ENCODE results near the gene KCNG3. TPM values are rescaled to one million over a fixed set of nuclear protein-coding genes. Genes with fewer than 3 reads are reported as not detected.

KCNG3 gene
- polyA plus RNA-seq, 3 donors: not detected

GRCh38 chr2:42463570-42463969 lies 30.2 kb downstream of the KCNG3 start:
- no peaks in the 10 kb centered on the region for H4K20me1 ChIP-seq (ENCODE audit: insufficient read depth, low read length)
- Mint-ChIP-seq H3K4me1 (no peaks in the 10 kb centered on the region), H3K36me3 (no peaks in the 10 kb centered on the region), H3K9me3 (peaks cover 0 to 1% (median 0%) of the 10 kb centered on the region in 7 donors), H3K4me3 (no peak overlapping the region), H3K27ac (no peak overlapping the region), H3K27me3 (ENCODE audit: low read depth in 3 of 3) (peaks cover 5 to 16% (median 8%) of the 10 kb centered on the region in 3 donors)
- H3K4me1 ChIP-seq (ENCODE audit: control insufficient read depth in 1 of 2, insufficient read depth in 2 of 2, low read length in 2 of 2): no peaks in the 10 kb centered on the region
- no peak overlapping the region for H3K9ac ChIP-seq (ENCODE audit: insufficient read depth, low read length, poor library complexity, severe bottlenecking)
- intact Hi-C loops (cut with micrococcal nuclease): no loop called here
- no peak overlapping the region for H2AFZ ChIP-seq (ENCODE audit: insufficient read depth, low read depth, low read length, poor library complexity, severe bottlenecking)
- H3K4me3 ChIP-seq (replicated peaks in 1 of 3; ENCODE audit: low read depth in 2 of 3, low read length in 3 of 3): no peak overlapping the region
- no peaks in the 10 kb centered on the region for H3K79me2 ChIP-seq (ENCODE audit: insufficient read depth, low read length)
- no peak overlapping the region for H3K27ac ChIP-seq (ENCODE audit: low read depth in 1 of 2, low read length in 2 of 2)
- no peaks in the 10 kb centered on the region for H3K36me3 ChIP-seq (replicated peaks in 1 of 2; ENCODE audit: control insufficient read depth in 1 of 2, insufficient read depth in 2 of 2, low read length in 2 of 2)
- no peak for TF ChIP-seq CTCF (IDR thresholded peaks at IDR 0.05)
- 96% methylated on average over 6 of the region's 6 CpGs for WGBS (ENCODE audit: insufficient coverage)
- H3K9me3 ChIP-seq (replicated peaks in 1 of 2; ENCODE audit: control insufficient read depth in 1 of 2, insufficient read depth in 1 of 2, low read length in 2 of 2): no peaks in the 10 kb centered on the region
- DNase-seq: no peak
- H3K4me2 ChIP-seq (replicated peaks; ENCODE audit: extremely low read depth, low read length, poor library complexity, severe bottlenecking): no peak overlapping the region
- no peaks in the 10 kb centered on the region for H3K27me3 ChIP-seq (ENCODE audit: control insufficient read depth in 2 of 2, insufficient read depth in 2 of 2, low read length in 2 of 2)

- H3K36me3 ChIP-seq (replicated peaks in 1 of 2; ENCODE audit: control insufficient read depth in 1 of 2, insufficient read depth in 2 of 2, low read length in 2 of 2): no peaks in the 10 kb centered on the region
- intact Hi-C loops (cut with micrococcal nuclease): no loop called here
- no peak overlapping the region for H3K27ac ChIP-seq (ENCODE audit: low read depth in 1 of 2, low read length in 2 of 2)
- no peaks in the 10 kb centered on the region for H4K20me1 ChIP-seq (ENCODE audit: insufficient read depth, low read length)
- Mint-ChIP-seq H3K36me3 (no peaks in the 10 kb centered on the region), H3K27ac (no peak overlapping the region), H3K9me3 (no peaks in the 10 kb centered on the region), H3K27me3 (ENCODE audit: low read depth in 3 of 3) (peaks cover 7 to 15% (median 8%) of the 10 kb centered on the region in 3 donors), H3K4me3 (no peak overlapping the region), H3K4me1 (no peaks in the 10 kb centered on the region)
- TF ChIP-seq CTCF (IDR thresholded peaks at IDR 0.05): no peak
- WGBS (ENCODE audit: insufficient coverage): 81% methylated on average over 2 of the region's 3 CpGs
- H3K79me2 ChIP-seq (ENCODE audit: insufficient read depth, low read length): no peaks in the 10 kb centered on the region
- no peaks in the 10 kb centered on the region for H3K27me3 ChIP-seq (ENCODE audit: control insufficient read depth in 2 of 2, insufficient read depth in 2 of 2, low read length in 2 of 2)
- no peak overlapping the region for H3K4me2 ChIP-seq (replicated peaks; ENCODE audit: extremely low read depth, low read length, poor library complexity, severe bottlenecking)
- no peaks in the 10 kb centered on the region for H3K4me1 ChIP-seq (ENCODE audit: control insufficient read depth in 1 of 2, insufficient read depth in 2 of 2, low read length in 2 of 2)
- no peak overlapping the region for H3K9ac ChIP-seq (ENCODE audit: insufficient read depth, low read length, poor library complexity, severe bottlenecking)
- no peak for DNase-seq
- H3K4me3 ChIP-seq (replicated peaks in 1 of 3; ENCODE audit: low read depth in 2 of 3, low read length in 3 of 3): no peak overlapping the region
- no peaks in the 10 kb centered on the region for H3K9me3 ChIP-seq (replicated peaks in 1 of 2; ENCODE audit: control insufficient read depth in 1 of 2, insufficient read depth in 1 of 2, low read length in 2 of 2)
- no peak overlapping the region for H2AFZ ChIP-seq (ENCODE audit: insufficient read depth, low read depth, low read length, poor library complexity, severe bottlenecking)
Observed at GRCh38 chr2:42459296-42459695, 34.5 kb downstream of the KCNG3 start.
